Measurements from ENCODE around the gene ZNF683. TPM values are rescaled to one million over a fixed set of nuclear protein-coding genes. Genes with fewer than 3 reads are reported as not detected.

The ZNF683 gene
- total and polyA plus RNA-seq, 9 of the 15 experiments (the other 6 are each of a cell fraction or from before 2014, with no cell fraction given) = not detected

DNA sequence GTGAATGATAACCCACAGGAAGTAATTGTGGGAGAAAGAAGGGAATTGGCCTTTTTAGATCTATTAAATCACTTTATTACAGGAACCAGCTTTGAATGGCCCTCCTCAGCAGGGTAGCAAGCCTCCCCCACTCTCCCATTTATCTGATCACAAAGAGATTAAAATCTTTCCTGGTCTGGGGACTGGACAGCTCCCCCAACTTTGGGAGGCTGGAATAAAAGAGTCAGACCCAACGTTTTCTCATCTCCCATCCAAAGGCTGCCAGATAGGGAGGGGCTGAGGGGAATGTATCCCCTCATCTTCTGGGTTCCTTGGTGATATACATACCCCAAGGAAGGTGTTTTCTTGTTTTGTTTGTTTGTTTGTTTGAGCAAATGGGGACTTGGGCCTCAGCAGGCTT is 40.5 kb upstream of the ZNF683 start:
- H3K4me1 ChIP-seq (replicated peaks in 1 of 2; ENCODE audit: control insufficient read depth in 2 of 2, insufficient read depth in 2 of 2, low read length in 2 of 2) = peaks cover 12 to 39% of the 10 kb centered on the region in 2 experiments; a peak in 4 of 5 replicates
- no peak overlapping the region for H3K4me2 ChIP-seq (ENCODE audit: insufficient read depth, low read length)
- no peak overlapping the region for H3K27ac ChIP-seq (ENCODE audit: extremely low read depth, low read depth, low read length)
- BruUV-seq (replicated peaks) = TSS peak; percentile 29
- TF ChIP-seq NCOA6 (IDR thresholded peaks at IDR 0.05) (no peak), ZFP1 (CRISPR knock-in tag; IDR thresholded peaks at IDR 0.05) (no peak)
- TF ChIP-seq, protein P1, sequence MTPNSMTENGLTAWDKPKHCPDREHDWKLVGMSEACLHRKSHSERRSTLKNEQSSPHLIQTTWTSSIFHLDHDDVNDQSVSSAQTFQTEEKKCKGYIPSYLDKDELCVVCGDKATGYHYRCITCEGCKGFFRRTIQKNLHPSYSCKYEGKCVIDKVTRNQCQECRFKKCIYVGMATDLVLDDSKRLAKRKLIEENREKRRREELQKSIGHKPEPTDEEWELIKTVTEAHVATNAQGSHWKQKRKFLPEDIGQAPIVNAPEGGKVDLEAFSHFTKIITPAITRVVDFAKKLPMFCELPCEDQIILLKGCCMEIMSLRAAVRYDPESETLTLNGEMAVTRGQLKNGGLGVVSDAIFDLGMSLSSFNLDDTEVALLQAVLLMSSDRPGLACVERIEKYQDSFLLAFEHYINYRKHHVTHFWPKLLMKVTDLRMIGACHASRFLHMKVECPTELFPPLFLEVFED (CRISPR knock-in tag; conservative IDR thresholded peaks at IDR 0.05) = no peak
- TF ChIP-seq, protein P2, sequence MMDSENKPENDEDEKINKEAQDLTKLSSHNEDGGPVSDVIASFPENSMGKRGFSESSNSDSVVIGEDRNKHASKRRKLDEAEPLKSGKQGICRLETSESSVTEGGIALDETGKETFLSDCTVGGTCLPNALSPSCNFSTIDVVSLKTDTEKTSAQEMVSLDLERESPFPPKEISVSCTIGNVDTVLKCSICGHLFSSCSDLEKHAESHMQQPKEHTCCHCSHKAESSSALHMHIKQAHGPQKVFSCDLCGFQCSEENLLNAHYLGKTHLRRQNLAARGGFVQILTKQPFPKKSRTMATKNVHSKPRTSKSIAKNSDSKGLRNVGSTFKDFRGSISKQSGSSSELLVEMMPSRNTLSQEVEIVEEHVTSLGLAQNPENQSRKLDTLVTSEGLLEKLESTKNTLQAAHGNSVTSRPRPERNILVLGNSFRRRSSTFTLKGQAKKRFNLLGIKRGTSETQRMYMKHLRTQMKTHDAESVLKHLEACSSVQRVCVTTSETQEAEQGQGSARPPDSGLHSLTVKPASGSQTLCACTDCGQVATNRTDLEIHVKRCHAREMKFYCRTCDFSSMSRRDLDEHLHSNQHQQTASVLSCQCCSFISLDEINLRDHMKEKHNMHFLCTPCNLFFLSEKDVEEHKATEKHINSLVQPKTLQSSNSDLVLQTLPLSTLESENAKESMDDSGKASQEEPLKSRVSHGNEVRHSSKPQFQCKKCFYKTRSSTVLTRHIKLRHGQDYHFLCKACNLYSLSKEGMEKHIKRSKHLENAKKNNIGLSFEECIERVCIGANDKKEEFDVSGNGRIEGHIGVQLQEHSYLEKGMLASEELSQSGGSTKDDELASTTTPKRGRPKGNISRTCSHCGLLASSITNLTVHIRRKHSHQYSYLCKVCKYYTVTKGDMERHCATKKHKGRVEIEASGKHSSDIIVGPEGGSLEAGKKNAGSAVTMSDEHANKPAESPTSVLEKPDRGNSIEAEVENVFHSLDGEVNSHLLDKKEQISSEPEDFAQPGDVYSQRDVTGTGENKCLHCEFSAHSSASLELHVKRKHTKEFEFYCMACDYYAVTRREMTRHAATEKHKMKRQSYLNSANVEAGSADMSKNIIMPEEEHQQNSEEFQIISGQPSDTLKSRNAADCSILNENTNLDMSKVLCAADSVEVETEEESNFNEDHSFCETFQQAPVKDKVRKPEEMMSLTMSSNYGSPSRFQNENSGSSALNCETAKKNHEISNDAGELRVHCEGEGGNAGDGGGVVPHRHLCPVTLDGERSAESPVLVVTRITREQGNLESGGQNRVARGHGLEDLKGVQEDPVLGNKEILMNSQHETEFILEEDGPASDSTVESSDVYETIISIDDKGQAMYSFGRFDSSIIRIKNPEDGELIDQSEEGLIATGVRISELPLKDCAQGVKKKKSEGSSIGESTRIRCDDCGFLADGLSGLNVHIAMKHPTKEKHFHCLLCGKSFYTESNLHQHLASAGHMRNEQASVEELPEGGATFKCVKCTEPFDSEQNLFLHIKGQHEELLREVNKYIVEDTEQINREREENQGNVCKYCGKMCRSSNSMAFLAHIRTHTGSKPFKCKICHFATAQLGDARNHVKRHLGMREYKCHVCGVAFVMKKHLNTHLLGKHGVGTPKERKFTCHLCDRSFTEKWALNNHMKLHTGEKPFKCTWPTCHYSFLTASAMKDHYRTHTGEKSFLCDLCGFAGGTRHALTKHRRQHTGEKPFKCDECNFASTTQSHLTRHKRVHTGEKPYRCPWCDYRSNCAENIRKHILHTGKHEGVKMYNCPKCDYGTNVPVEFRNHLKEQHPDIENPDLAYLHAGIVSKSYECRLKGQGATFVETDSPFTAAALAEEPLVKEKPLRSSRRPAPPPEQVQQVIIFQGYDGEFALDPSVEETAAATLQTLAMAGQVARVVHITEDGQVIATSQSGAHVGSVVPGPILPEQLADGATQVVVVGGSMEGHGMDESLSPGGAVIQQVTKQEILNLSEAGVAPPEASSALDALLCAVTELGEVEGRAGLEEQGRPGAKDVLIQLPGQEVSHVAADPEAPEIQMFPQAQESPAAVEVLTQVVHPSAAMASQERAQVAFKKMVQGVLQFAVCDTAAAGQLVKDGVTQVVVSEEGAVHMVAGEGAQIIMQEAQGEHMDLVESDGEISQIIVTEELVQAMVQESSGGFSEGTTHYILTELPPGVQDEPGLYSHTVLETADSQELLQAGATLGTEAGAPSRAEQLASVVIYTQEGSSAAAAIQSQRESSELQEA (IDR thresholded peaks at IDR 0.05; ENCODE audit: low read depth) = no peak
- TF ChIP-seq, protein P3, sequence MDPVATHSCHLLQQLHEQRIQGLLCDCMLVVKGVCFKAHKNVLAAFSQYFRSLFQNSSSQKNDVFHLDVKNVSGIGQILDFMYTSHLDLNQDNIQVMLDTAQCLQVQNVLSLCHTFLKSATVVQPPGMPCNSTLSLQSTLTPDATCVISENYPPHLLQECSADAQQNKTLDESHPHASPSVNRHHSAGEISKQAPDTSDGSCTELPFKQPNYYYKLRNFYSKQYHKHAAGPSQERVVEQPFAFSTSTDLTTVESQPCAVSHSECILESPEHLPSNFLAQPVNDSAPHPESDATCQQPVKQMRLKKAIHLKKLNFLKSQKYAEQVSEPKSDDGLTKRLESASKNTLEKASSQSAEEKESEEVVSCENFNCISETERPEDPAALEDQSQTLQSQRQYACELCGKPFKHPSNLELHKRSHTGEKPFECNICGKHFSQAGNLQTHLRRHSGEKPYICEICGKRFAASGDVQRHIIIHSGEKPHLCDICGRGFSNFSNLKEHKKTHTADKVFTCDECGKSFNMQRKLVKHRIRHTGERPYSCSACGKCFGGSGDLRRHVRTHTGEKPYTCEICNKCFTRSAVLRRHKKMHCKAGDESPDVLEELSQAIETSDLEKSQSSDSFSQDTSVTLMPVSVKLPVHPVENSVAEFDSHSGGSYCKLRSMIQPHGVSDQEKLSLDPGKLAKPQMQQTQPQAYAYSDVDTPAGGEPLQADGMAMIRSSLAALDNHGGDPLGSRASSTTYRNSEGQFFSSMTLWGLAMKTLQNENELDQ (CRISPR knock-in tag; IDR thresholded peaks at IDR 0.05; ENCODE audit: borderline replicate concordance) = no peak
- no peak overlapping the region for H2AFZ ChIP-seq (ENCODE audit: low read depth, low read length)
- no peaks in the 10 kb centered on the region for H3K79me2 ChIP-seq (ENCODE audit: control insufficient read depth, insufficient read depth, low read length)
- no peak for ATAC-seq
- H3K9me1 ChIP-seq (ENCODE audit: control insufficient read depth, insufficient read depth, low read length) = no peaks in the 10 kb centered on the region
- no peaks in the 10 kb centered on the region for H3K36me3 ChIP-seq (ENCODE audit: control insufficient read depth, insufficient read depth, low read length)
- no peak overlapping the region for H3K9ac ChIP-seq (ENCODE audit: insufficient read depth in 1 of 2, low read depth in 2 of 2, low read length in 2 of 2)
- peaks cover 5% of the 10 kb centered on the region; the same call in 1 of the 2 replicates for H4K20me1 ChIP-seq (replicated peaks; ENCODE audit: control insufficient read depth, insufficient read depth, low read length)
- H3K9me3 ChIP-seq (replicated peaks; ENCODE audit: control insufficient read depth, insufficient read depth, low read depth, low read length) = no peaks in the 10 kb centered on the region
- DNase-seq (ENCODE audit: extremely low read depth in 1 of 4, low spot score in 3 of 4) = no peak
- WGBS (ENCODE audit: insufficient coverage, low coverage, missing lambda C conversion rate) = 0% methylated on average over 1 of the region's 1 CpG
- peaks cover 0 to 5% of the 10 kb centered on the region in 2 experiments; a peak in 1 of 5 replicates for H3K27me3 ChIP-seq (ENCODE audit: control insufficient read depth in 2 of 2, insufficient read depth in 2 of 2, low read length in 2 of 2)
- ChIA-PET POLR2A (interaction anchor here (1.1 kb wide), 1 partner anchor 14 kb away, joined by 3 read pairs; no protein-coding TSS in a partner anchor), CTCF (ENCODE audit: low intra/inter-chr PET ratio) (no interaction called here)
- in situ Hi-C loops (cut with MboI) = no loop called here
- FAIRE-seq = no peak
- intact Hi-C loops (cut with micrococcal nuclease) = no loop called here
- H3K4me3 ChIP-seq = no peak overlapping the region
